HCT116 (cell line): ENCODE results near the gene CUBN. TPM values are rescaled to one million over a fixed set of nuclear protein-coding genes. Genes with fewer than 3 reads are reported as not detected.

ENCODE experiments used
- ATAC-seq: fragments of 200-7000 bp; cut with Tn5 transposase; 2 replicates; pipeline ENCODE4 v1.9.1; 2020; ENCODE audit warnings: mild to moderate bottlenecking, moderate library complexity
- BruUV-seq: library from RNA; stranded (reverse); fragments of 400-500 nt; replicated peaks from 2 replicates; lab custom pipeline; 2021; lab: Mats Ljungman, UMichigan
- CTCF ChIA-PET: fragments of 300-600 bp; sonication (Branson Sonifier 250); formaldehyde crosslinking; loops from one replicate; lab custom pipeline; 2021; ENCODE audit warnings: antibody characterized with exemption; lab: Charles Lee
- POLR2A ChIA-PET: fragments of 300-600, 350-600 bp; sonication (Branson Sonifier 250); formaldehyde crosslinking; loops from one replicate; lab custom pipeline; 2021; ENCODE audit warnings: antibody characterized with exemption; lab: Charles Lee
- RAD21 ChIA-PET, 2 experiments: fragments of 300-600 bp; sonication (Branson Sonifier 250); formaldehyde crosslinking; loops; one replicate each; lab custom pipeline; 2023; ENCODE audit warnings: low total read pairs in 2 of 2; ENCODE audit not compliant: uncharacterized antibody in 2 of 2, unreplicated experiment in 2 of 2, low non-redundant PET in 1 of 2; lab: Charles Lee
- DNase-seq: peaks from one replicate; pipeline ENCODE4 v3.0.0-alpha.2; 2010; ENCODE audit warnings: low read depth, low spot score
- H2AFZ ChIP-seq: fragments of 200-600 bp; shearing (Covaris generic), sonication (generic); 2 replicates; pipeline ENCODE4 v1.6.1; 2017; ENCODE audit warnings: low read depth, mixed run types, mixed read lengths, antibody characterized with exemption, low read length; ENCODE audit not compliant: poor library complexity, severe bottlenecking
- H3K27ac ChIP-seq: 2 replicates; pipeline ENCODE4 v1.5.1; 2012; ENCODE audit warnings: low read depth, low read length
- H3K27me3 ChIP-seq: fragments of 200-600 bp; sonication (generic); 2 replicates; pipeline ENCODE4 v1.6.1; 2016; ENCODE audit warnings: mixed run types, low read length, mixed read lengths; ENCODE audit not compliant: insufficient read depth
- H3K36me3 ChIP-seq, 2 experiments: fragments of 200-500 bp in 1 of 2; fragments of 200-600 bp in 1 of 2; sonication (Bioruptor generic) in 1 of 2; sonication (generic) in 1 of 2; 2 replicates each; pipeline versions ENCODE4 v1.5.1 to v1.6.1; 2014 to 2016; ENCODE audit warnings: low read length in 2 of 2, inconsistent platforms in 1 of 2, mixed read lengths in 1 of 2, mixed run types in 1 of 2; ENCODE audit not compliant: insufficient read depth in 2 of 2, control insufficient read depth in 1 of 2
- H3K4me1 ChIP-seq, 2 experiments: fragments of 200-600 bp in 1 of 2; sonication (generic) in 1 of 2; 2 replicates each; pipeline versions ENCODE4 v1.5.1 to v1.6.1; 2012 to 2017; ENCODE audit warnings: low read length in 2 of 2, inconsistent platforms in 1 of 2, mild to moderate bottlenecking in 1 of 2, mixed read lengths in 1 of 2, mixed run types in 1 of 2, moderate library complexity in 1 of 2; ENCODE audit not compliant: insufficient read depth in 2 of 2, control insufficient read depth in 1 of 2
- H3K4me2 ChIP-seq: fragments of 200-600 bp; sonication (generic); 2 replicates; pipeline ENCODE4 v1.6.1; 2017; ENCODE audit warnings: mixed run types, low read length, mixed read lengths
- H3K4me3 ChIP-seq, 2 experiments: fragments of 200-600 bp in 1 of 2; sonication (generic) in 1 of 2; replicated peaks in 1 of 2; 2 replicates each; pipeline ENCODE4 v1.5.1; 2011 to 2016; ENCODE audit warnings: low read length in 2 of 2, control low read depth in 1 of 2, low read depth in 1 of 2, mild to moderate bottlenecking in 1 of 2, mixed read lengths in 1 of 2, mixed run types in 1 of 2
- H3K79me2 ChIP-seq: fragments of 200-600 bp; sonication (generic); 2 replicates; pipeline ENCODE4 v1.6.1; 2017; ENCODE audit warnings: mild to moderate bottlenecking, mixed run types, low read length, moderate library complexity, mixed read lengths; ENCODE audit not compliant: insufficient read depth
- H3K9ac ChIP-seq: fragments of 200-600 bp; sonication (generic); 2 replicates; pipeline ENCODE4 v1.6.1; 2016; ENCODE audit warnings: low read length, mixed read lengths
- H3K9me2 ChIP-seq: fragments of 200-600 bp; sonication (generic), shearing (Covaris generic); 2 replicates; pipeline ENCODE4 v1.6.1; 2017; ENCODE audit warnings: mixed run types, mild to moderate bottlenecking, moderate library complexity; ENCODE audit not compliant: insufficient read depth
- H3K9me3 ChIP-seq, 2 experiments: fragments of 200-500 bp in 1 of 2; fragments of 200-600 bp in 1 of 2; sonication (Bioruptor generic) in 1 of 2; sonication (generic) in 1 of 2; 2 replicates each; pipeline ENCODE4 v1.6.1; 2014 to 2017; ENCODE audit warnings: low read length in 2 of 2, mixed read lengths in 2 of 2, inconsistent platforms in 1 of 2, low read depth in 1 of 2, mild to moderate bottlenecking in 1 of 2, mixed run types in 1 of 2, moderate library complexity in 1 of 2; ENCODE audit not compliant: control insufficient read depth in 1 of 2, insufficient read depth in 1 of 2
- H4K20me1 ChIP-seq: fragments of 200-600 bp; sonication (generic), shearing (Covaris generic); 2 replicates; pipeline ENCODE4 v1.6.1; 2017; ENCODE audit warnings: mixed run types, mild to moderate bottlenecking, moderate library complexity; ENCODE audit not compliant: insufficient read depth
- CBX3 ChIP-seq: IDR thresholded peaks from 2 replicates; pipeline ENCODE4 v1.6.1; 2012; ENCODE audit warnings: low read depth
- EGR1 ChIP-seq: IDR thresholded peaks from 2 replicates; pipeline ENCODE4 v1.6.1; 2012; ENCODE audit warnings: low read depth
- EZH2phosphoT487 ChIP-seq: fragments of 200-600 bp; IDR thresholded peaks from 2 replicates; pipeline ENCODE4 v1.6.1; 2018; ENCODE audit warnings: antibody characterized with exemption, borderline replicate concordance
- JUND ChIP-seq: IDR thresholded peaks from 2 replicates; pipeline ENCODE4 v1.6.1; 2012
- POLR2A ChIP-seq: IDR thresholded peaks from 2 replicates; pipeline ENCODE4 v1.7.0; 2011; ENCODE audit warnings: borderline replicate concordance; ENCODE audit not compliant: insufficient read depth, insufficient read length; ENCODE audit errors: extremely low read depth
- RAD21 ChIP-seq: IDR thresholded peaks from 2 replicates; pipeline ENCODE4 v1.6.1; 2012; ENCODE audit warnings: low read depth, mild to moderate bottlenecking
- SP1 ChIP-seq: IDR thresholded peaks from 2 replicates; pipeline ENCODE4 v1.6.1; 2012; ENCODE audit warnings: low read depth
- TCF7L2 ChIP-seq: IDR thresholded peaks from 2 replicates; pipeline ENCODE4 v1.7.0; 2011; ENCODE audit warnings: borderline replicate concordance, inconsistent platforms; ENCODE audit not compliant: insufficient read depth, insufficient read length; ENCODE audit errors: extremely low read depth
- YY1 ChIP-seq: IDR thresholded peaks from 2 replicates; pipeline ENCODE4 v1.6.1; 2011; ENCODE audit warnings: low read length, low read depth, moderate library complexity, mild to moderate bottlenecking; ENCODE audit not compliant: insufficient replicate concordance; ENCODE audit errors: extremely low read depth
- ZFX ChIP-seq: fragments of 450-650 bp; IDR thresholded peaks from 2 replicates; pipeline ENCODE4 v1.6.1; 2017
- ZNF274 ChIP-seq: fragments of 200-500 bp; sonication (Bioruptor generic); IDR thresholded peaks from 2 replicates; pipeline ENCODE4 v1.6.1; 2014; ENCODE audit warnings: mild to moderate bottlenecking, low read depth, low read length, inconsistent platforms
- intact Hi-C: fragments of 100-400 bp; cut with micrococcal nuclease; formaldehyde crosslinking; loops from 2 replicates; pipeline ENCODE4 v1.10.0; 2022
- total RNA-seq: library from RNA; stranded (reverse); gene quantifications from one replicate; pipeline ENCODE4 v1.2.1, GENCODE V29; 2021; ENCODE audit not compliant: unreplicated experiment
- TF ChIP-seq, protein P1 (sequence below), 3 experiments: fragments of 200-600 bp in 1 of 3; sonication (generic) in 1 of 3; IDR thresholded peaks in 2 of 3; conservative IDR thresholded peaks in 1 of 3; 2 replicates each; pipeline ENCODE4 v1.5.1; 2012 to 2017; ENCODE audit warnings: low read depth in 2 of 3, low read length in 2 of 3, antibody characterized with exemption in 1 of 3, borderline replicate concordance in 1 of 3, control low read depth in 1 of 3, mild to moderate bottlenecking in 1 of 3, mixed read lengths in 1 of 3, mixed run types in 1 of 3, moderate library complexity in 1 of 3; ENCODE audit not compliant: insufficient read depth in 1 of 3
- TF ChIP-seq, protein P2 (sequence below): IDR thresholded peaks from 2 replicates; pipeline ENCODE4 v1.6.1; 2012

CUBN gene
- total RNA-seq, 1 experiment from 2014 or later: 1.2 TPM

DNA sequence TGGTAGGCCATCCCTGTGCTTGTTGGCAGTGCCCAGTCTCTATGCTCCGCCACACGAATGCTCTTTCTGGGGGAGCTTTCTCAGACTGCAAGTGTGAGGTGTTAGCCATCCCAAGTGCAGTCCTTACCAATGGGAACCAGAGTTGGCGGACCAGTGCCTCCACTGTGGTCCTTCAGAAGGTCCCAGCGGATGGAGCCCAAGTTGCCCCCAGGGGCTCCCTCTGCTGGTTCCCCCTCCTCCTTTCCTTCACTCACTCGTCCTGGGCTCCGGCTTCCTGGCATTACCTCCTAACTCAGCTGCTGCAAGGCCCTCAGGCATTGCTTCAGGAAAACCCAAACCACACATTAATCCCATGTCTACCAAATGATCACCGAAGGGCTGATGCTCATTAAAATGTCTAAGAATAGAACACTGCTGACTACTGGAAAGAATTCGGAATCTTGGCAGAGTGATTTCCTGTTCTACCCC, 139.8 kb downstream of the CUBN start:
- no TSS peak for BruUV-seq
- DNase-seq (no peak), ATAC-seq (no peak)
- Histone ChIP-seq H3K4me3 (no peak overlapping the region), H3K4me1 (no peaks in the 10 kb centered on the region), H3K9me2 (no peaks in the 10 kb centered on the region), H3K79me2 (no peaks in the 10 kb centered on the region), H4K20me1 (no peaks in the 10 kb centered on the region), H3K9ac (no peak overlapping the region), H3K4me2 (no peak overlapping the region), H3K36me3 (no peaks in the 10 kb centered on the region), H3K27ac (no peak overlapping the region), H3K27me3 (no peaks in the 10 kb centered on the region), H3K9me3 (no peaks in the 10 kb centered on the region), H2AFZ (no peak overlapping the region)
- intact Hi-C loops: no loop called here
- ChIA-PET CTCF (no interaction called here), POLR2A (no interaction called here), RAD21 (no interaction called here)
- TF ChIP-seq, protein P1, sequence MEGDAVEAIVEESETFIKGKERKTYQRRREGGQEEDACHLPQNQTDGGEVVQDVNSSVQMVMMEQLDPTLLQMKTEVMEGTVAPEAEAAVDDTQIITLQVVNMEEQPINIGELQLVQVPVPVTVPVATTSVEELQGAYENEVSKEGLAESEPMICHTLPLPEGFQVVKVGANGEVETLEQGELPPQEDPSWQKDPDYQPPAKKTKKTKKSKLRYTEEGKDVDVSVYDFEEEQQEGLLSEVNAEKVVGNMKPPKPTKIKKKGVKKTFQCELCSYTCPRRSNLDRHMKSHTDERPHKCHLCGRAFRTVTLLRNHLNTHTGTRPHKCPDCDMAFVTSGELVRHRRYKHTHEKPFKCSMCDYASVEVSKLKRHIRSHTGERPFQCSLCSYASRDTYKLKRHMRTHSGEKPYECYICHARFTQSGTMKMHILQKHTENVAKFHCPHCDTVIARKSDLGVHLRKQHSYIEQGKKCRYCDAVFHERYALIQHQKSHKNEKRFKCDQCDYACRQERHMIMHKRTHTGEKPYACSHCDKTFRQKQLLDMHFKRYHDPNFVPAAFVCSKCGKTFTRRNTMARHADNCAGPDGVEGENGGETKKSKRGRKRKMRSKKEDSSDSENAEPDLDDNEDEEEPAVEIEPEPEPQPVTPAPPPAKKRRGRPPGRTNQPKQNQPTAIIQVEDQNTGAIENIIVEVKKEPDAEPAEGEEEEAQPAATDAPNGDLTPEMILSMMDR (IDR thresholded peaks at IDR 0.05 in 2 of 3, conservative IDR thresholded peaks at IDR 0.05 in 1 of 3; ENCODE audit: borderline replicate concordance in 1 of 3, insufficient read depth in 1 of 3, low read depth in 2 of 3, low read length in 2 of 3): peak in 1 of 3 experiments; percentile 16; a peak in 1 of 6 replicates
- TF ChIP-seq SP1: no peak

DNA sequence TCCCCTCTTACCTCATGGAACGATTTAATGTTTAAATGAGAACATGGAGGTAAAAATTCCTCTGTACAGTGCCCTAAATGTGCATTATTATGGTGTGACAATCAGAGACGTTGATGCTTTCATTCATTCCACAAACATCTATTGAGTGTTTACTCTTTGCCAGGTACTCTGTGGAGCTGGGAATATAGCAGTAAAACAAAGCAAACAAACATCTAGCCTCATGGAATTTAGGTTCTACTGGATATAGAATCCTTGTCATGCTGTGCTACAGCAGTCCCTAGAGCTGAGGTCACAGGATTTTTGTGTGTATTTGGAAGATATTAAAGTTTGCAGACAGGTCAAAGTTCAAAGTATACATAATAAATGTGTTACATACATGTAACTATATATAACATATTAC, 140.7 kb downstream of the CUBN start:
- H3K36me3 ChIP-seq: no peaks in the 10 kb centered on the region
- CTCF ChIA-PET: no interaction called here
- H3K9me2 ChIP-seq: no peaks in the 10 kb centered on the region
- no TSS peak for BruUV-seq
- H3K9ac ChIP-seq: no peak overlapping the region
- RAD21 ChIA-PET: no interaction called here
- H3K79me2 ChIP-seq: no peaks in the 10 kb centered on the region
- no peak for DNase-seq
- H2AFZ ChIP-seq: no peak overlapping the region
- no peaks in the 10 kb centered on the region for H4K20me1 ChIP-seq
- H3K4me2 ChIP-seq: no peak overlapping the region
- H3K4me3 ChIP-seq: no peak overlapping the region
- no peak for ATAC-seq
- no peaks in the 10 kb centered on the region for H3K27me3 ChIP-seq
- intact Hi-C loops: no loop called here
- no peaks in the 10 kb centered on the region for H3K9me3 ChIP-seq
- no peaks in the 10 kb centered on the region for H3K4me1 ChIP-seq
- no peak overlapping the region for H3K27ac ChIP-seq
- POLR2A ChIA-PET: no interaction called here
- TF ChIP-seq, protein P2, sequence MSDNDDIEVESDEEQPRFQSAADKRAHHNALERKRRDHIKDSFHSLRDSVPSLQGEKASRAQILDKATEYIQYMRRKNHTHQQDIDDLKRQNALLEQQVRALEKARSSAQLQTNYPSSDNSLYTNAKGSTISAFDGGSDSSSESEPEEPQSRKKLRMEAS: no peak
- TF ChIP-seq YY1 (no peak), SP1 (no peak), CBX3 (no peak), RAD21 (no peak), ZNF274 (no peak), TCF7L2 (no peak), ZFX (no peak), EZH2phosphoT487 (no peak), JUND (no peak), POLR2A (no peak), EGR1 (no peak)
- TF ChIP-seq, protein P1 (IDR thresholded peaks at IDR 0.05 in 2 of 3, conservative IDR thresholded peaks at IDR 0.05 in 1 of 3; ENCODE audit: borderline replicate concordance in 1 of 3, insufficient read depth in 1 of 3, low read depth in 2 of 3, low read length in 2 of 3): no peak
